GM19023 (cell line): Measurements from ENCODE around the gene ATXN7L2.

Source experiments
- ATAC-seq: cut with Tn5 transposase; IDR thresholded peaks from one replicate; pipeline ENCODE4 v1.9.1; 2021; ENCODE audit warnings: mild to moderate bottlenecking, moderate library complexity; ENCODE audit not compliant: unreplicated experiment

Gene ATXN7L2

DNA sequence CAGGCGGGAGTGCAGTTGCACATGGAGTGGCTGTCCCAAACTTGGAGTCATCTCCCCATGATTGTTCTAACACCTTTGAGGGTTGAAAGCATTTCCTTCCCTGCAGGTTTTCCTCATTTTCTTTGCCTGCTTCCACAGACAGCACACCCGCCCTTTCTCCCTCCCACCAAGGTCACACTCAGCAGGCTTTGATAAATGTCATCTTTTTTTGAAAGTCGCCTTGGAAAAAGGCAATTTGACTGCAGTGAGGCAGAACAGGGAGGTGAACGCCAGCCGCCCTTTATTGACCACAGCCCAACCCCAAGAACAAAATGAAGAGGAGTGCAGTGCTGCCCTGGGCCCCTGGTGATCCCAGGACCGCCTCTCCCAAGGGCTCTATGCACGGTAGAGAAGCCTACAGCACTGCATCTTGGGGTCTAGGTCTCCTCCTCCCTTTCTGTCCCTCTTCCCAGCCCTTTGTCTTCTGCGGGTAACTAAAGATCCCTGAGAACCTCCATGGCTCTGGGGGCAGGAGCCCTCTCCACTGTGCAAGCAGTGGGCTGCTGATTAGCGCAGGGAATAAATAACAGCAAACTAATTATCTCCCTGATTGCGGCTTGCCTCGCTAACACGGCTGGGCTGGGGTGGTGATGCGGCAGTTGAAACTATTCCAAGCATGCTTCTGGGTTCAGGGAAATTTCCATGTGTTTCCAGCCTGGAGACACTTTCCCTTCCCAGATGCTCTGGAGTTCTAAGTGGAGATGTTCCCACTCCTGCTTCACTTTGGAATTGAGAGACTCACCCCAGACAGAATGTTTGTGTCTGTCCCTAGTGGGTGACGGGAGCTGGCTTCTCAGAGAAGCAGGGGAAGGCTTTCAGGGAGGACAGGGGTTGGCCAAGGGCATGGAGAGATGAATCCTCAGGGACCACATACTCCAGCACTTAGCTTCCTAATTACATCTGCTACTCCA lies 37.6 kb downstream of the ATXN7L2 start:
- ATAC-seq = no peak

DNA sequence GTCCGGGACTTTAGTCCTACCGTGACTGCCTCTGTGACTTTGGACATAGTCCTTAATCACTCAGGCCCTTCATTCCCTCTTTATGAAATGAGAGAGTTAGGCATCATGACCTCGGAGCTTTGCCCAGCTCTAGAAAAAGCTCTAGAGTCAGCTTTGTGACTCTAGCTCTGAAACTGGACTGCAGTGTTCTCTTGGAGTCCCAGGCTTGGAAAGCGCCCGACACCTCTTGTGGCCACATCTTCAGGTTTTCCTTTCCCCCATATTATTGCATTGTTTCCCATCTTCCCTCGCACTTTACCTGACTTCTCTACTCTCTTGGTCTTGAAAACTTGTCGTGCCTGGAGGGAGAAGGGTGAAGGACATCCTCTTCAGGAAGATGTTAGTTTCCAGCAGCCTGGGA lies 38.3 kb downstream of the ATXN7L2 start:
- no peak for ATAC-seq

DNA sequence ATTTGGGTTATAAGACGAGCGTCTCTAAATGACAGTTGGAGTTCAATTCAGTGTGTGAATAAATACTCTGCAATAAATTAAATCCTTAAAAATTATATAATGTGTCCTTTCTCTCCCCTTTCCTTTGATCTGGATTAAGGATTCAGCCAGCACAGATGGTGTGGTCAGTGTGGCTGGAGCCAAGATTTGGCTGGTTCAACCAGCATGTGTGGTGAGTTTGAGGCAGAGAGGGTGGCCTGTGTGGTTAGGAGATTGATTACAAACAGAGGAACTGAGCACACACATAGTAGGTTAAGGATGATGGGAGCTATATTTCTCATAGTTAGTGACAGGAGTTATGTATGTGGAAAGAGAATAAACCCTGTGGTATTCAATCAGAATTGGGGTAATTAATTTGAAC lies 40.0 kb downstream of the ATXN7L2 start:
- ATAC-seq = no peak

DNA sequence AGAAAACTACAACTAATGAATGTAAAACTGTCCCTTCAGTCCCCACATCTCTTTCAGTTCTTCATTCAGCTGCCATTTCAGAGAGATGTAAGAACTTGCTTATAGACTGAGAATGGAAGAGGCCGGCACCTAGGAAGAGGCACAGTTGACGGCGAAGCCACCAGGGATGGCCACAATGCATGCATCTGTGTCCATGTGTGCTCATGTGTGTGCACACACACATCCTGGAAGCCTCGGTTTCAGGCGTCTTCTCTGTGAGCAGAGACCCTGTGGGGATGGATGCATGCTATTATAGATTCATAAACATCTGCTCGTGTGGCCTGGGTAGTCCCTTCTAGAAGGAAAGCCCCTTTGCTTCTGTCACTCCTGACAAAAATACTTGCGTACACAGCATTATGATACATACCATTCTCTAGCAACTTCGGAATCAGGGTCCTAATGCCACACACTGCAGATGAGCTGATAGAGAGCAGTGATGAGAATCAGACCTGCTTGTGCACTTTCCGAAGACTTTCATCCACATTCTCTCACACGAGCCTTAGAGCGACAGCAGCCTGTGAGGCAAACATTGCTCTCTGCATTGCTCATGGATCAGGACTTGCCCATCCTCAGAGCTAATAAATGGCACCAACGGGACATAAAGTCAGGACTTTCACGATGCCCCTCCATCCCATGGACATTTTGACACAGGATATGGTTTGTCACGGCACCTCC lies 43.5 kb downstream of the ATXN7L2 start:
- peak; percentile 72 for ATAC-seq

DNA sequence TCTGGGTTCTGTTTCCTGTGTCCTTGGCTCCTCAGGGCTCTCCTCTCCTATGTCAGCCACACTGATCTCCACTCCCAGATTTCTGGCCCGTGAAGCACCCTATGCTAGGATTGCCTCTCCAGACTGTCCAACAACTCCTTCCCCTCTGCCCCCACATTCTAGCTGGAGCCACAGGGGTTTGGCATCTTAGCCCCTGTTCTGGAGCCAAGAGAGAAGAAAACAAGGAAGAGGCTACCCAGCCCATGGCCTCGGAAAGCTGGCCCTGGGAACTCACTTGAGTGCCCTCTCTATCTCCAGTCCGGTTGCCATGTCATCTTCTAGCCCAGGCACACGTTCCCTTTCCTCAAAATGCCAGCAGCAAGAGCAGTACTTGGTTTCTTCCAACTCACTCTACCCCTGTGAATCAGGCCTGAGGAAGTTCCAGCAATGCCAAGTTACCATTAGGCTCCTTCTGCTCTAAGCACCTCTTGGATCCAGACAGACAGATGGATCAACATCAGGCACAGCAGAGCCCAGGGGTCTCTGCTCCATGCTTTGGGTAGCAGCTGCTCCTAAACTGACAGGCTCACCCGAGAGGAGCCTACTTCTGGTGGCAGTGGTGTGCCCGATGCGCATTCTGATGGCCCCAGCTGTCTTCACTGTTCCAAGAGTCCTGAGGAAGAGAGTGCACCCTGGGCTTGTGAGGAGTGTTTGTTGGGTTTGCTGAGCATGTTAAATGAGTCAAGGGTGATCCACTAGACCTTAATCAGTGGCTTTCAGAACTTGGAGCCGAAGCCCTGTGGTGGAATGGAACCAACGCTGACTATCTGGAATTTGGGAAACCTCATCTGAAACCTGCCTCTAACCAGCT lies 44.4 kb downstream of the ATXN7L2 start:
- no peak for ATAC-seq

DNA sequence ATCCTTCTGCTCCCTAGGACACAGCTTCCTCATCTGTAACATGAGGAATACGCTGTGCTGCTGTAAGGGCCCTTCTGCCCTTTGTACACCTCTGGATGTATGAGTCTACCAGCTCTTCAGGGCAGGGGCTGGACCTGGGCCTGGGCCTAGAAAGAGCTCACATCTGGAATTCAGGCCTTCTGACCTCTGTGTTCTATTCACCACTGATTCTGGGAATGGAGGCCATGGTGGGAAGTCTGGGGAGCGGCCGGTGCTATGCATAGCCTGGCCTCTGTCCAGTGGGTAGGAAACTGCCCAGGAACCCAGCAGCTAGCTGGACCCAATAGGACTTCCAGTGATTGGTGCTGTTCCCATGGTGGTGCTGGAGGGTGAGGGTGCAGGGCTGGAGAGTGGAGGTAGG lies 45.0 kb downstream of the ATXN7L2 start:
- ATAC-seq = no peak

DNA sequence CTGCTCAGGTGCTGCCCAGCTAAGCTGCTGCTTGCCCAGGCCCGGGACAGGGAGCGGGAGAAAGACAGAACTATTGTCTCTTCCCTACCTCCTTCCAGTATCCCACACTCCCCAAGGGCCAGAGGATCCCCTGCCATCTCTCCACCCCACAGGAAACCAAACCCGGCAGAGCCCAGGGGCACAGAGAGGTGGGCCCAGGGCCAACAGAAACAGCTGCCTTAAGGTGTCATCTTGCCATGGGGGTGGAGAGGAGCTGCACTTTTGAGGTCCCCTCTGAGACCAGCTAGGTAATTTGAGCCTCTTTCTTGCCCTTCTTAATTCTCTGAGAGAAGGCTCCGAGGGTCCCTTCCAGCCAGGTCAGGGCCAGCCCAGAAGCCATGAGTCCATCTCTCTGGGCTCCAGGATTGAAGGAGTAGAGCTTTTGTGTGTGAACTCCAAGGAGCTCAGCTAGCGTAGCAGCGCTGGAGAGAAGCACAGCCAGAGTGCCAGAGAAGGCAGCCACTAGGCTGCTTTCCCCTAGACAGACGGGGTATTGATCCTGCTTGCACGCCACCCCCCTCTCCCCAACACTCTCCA lies 46.3 kb downstream of the ATXN7L2 start:
- ATAC-seq = no peak

DNA sequence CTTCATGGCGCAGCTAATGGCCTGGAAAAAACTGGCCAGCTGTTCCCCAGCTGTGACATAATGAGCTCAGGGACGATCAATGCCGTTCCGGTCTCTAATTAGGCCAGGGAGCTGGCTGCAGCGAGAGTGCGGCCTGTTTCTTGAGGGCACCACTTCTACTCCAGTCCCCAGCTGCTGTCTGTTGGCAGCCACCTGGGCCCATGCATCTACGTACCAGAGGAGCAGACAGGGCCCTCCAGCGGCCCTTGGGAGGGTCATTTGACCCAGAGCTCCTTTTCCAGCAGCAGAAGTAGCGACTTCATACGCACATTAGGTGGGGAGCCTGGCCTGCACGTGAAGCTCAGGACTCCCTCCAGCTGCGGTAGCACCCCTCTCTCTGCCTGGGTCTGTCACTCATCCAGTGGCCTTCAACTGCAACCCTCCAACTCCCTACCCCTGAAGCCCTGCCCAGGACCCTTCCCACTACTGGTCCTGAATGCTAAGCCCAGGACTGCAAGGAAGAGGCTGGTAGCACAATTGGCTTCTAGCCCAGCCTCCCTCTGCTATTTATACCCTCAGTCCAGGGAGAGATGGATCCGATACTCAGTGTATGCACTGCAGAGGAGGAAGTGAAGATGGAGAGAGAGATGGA lies 46.9 kb downstream of the ATXN7L2 start:
- no peak for ATAC-seq

DNA sequence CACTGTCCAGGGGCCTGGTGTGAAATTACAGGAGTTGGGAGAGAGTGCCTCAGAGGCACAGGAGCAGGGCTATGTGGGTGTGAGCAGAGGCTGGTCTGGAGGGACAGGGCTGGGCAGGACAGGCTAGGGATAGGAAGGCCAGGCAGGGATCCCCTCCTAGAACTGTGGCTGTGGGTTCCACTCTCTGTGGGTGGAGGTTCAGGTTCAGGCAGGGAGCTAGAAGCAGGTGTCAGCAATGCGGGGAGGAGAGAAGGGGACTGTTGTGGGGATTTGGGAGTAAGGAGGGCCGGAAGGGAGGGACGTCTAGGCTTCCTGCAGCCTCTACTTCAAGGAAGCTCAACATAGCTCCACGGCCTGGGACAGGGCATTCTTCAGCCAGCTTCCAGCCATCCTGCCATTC lies 47.7 kb downstream of the ATXN7L2 start:
- ATAC-seq = no peak

DNA sequence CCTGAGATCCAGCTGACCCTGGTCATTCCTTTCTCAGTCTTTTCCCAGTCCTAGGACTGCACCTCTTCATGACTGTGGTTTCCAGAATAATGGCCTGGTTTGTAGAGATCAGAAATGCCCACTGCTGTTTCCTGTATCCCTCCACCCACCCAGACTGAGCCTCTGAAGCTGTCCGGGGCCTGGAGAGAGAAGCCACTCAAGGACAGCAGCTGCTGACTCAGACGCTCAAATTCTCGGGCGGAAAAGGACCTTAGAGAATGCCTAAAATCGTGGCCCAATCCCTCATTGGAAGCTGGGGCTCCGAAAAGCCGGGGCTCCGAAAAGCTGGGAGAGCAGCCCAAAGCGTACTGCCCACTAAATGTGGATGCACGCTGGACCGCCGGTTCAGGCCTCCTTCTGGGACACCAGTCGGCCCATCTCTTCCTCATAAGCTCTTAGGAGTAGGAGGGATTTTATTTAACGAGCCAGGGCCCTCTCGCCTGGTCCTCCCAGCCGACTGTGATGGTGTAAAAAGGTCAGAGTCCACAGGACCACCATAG lies 48.2 kb downstream of the ATXN7L2 start:
- ATAC-seq = no peak

DNA sequence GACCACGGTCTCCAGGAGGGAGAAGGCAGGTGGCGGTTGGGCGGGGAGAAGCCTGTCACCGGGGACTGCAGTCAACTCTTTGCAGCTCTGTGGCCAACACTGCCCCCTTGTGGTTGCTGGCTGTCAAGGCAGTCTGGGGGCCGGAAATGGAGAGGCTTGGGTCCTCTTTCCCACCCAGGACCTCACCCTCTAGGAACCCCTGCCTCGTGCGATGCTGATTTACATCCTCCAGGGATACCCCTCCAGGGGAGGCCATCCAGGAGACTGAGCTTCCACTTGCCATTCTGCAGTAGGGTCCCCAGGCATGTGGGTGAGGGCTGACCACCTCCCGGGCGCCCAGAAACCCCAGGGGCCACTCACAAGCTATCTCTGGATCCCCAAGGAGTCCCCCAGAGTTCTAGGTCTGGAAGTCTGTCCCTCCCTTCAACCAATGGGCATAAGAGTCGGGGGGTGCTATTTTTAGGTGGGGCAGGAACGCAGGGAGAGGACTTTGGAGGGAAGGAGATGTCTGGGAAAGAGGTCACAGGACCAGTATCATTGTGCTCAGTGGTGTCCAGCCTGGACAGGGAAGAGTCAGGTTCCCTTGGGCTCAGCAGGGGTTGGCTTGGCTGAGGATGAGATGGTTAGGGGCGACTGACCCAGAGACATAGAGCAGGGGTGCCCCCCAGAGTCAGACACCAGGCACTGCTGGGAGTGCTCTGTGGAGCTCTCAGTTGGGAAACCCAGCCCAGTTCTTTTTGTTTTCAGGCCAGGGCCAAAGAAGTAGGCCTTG lies 48.8 kb downstream of the ATXN7L2 start:
- peak; percentile 74 for ATAC-seq

DNA sequence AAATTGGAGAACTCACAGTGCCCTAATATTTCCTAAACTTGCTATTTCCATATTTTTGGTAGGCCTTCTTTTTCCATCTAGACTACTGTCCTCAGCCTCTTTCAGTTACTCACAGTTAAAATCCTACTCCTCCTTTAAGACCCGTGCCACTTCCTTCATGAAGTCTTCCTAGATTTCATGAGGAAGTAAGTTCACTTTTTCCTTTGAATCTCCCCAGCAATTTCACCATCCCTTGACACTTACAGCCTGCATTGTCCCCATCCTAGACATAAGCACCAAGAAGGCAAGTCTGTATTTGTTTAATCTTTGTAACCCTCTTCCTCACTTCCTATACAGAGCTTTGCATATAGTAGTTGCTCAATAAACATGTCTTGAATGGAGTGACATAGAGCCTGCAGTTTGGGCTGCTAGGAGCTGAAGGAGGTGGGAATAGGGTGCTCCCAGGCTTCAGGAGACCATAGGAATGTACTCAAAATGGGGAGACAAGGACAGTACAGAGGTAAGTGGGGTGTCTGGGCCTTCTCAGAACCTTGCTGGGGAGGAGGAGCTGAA lies 50.7 kb downstream of the ATXN7L2 start:
- ATAC-seq = no peak

DNA sequence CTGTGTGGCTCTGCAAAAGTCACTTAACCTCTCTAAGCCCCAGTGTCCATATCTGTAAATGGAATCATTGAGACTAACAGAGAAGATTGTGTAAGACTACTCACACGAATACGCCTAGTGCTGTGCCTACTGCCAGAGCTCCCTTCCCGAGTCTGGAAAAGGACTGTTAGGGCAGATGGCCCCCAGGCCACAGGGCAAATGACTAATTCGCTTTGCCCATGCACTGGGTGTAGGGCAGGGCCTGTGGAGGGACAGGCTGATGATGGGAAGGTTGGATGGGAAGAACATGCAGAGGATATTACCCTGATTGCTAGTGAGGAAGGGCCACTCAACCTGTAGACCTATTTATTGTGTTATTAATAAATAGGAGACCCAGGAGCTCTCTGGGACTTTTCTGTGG lies 51.8 kb downstream of the ATXN7L2 start:
- no peak for ATAC-seq

DNA sequence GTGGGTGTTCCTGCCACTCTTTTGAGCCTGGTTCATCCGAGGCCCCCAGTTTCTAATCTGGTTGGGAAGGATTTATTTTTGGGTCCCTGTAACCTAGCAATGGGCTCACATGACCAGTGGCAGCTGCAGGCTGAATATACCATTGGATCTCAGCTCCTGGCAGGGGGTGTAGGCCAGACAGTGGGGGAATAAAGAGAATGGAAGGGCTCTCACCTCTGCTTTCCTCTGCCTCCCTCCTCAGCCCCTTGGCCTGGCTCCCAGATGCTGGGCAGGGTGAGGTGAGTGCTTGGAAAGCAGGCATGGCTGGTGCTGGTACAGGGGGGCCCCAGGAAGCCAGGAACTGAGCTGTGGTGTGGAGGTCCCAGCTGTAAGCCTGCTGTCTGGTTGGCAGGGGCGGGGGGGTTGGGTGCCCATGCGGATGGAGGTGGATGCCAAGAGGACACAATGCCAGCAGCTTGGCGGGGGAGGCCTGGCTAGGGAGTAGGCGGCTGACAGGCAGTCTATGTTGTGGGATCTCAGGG lies 52.3 kb downstream of the ATXN7L2 start:
- no peak for ATAC-seq

DNA sequence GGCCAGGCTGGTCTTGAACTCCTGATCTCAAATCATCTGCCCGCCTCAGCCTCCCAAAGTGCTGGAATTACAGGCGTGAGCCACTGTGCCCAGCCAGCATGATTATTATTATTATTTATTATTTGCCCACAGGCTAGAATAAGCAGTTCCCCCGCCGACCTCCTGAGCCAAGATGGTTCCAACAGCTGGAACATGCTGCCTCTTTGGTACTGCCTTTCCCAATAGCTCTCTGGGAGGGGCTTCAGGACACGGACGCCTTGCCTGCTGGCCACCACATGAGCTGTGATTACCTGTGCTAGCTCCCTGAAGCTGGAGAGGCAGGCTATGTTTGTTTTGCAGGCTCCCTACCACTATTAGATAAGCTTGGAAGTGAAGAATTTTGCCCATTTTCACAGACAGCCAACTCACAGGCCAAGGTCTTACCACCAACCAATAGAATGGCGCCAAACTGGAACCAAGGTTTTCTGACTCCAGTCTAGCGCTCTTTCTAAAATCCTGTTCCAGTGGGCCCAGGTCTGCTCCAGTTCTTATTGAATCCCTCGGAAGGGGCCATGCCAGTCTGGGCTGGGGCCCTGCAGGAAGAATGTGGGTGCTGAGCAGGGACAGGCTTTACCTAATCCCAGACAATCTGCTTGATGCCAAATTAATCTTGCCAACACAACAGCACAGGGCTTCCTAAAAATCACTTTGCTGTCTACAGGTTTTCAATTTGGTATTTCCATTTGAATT lies 53.9 kb downstream of the ATXN7L2 start:
- ATAC-seq = no peak

DNA sequence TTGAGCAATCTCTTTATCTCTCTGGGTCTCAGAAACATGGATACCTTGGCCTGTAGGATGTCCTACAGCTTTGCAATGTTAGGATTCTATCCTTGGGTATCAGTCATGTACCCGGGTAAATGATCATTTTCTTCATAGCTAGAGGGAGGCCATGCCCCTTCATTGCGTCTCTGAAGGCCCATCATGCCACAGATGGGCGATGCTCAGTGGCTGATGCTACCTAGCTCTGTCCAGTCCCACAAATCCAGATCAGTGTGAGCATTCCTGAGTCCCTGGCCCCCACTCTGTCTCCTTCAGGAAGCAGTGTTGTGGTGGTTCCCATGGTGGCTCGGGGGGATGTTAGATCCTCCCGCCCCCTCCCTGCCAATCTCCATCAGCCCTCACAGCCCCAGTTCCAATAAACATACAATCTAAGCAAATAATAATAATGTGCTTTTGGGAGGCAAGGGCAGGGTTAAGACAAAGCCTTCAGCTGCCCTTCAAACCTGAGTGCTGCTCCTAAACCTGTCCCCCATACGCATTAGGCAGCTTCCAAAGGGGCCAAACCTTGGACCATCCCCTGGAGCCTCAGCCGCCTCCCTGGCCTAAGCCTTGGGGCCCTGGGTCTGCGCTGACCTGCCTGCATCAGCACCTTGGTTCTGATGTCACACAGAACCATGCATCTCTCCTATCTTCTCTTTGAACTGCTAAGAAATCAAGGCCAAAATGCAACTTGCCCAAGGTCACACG lies 55.3 kb downstream of the ATXN7L2 start:
- no peak for ATAC-seq

DNA sequence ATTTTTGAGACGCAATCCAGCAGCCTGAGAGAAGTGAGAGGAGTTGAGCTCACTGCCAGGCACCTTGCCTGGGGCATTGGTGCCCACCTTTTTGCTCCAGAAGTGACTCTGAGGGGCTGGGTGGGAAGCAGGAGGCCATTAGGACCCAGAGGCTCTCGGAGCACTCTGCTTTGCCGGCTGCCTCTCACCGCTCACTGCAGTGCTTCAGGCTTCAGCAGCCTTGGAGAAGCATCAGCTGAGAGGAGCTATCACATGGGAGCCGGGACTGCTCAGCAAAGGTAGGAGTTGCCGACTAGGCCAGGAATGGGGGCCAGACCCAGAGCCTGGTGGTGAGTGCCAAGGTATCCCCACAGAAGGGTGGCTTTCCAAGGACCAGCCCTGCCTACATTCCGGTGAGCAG lies 56.0 kb downstream of the ATXN7L2 start, which contains the start of gene GPR61:
TSS of gene GPR61 (plus strand) at position 197 of the 400 bp plus-strand sequence. CDS start 3,151 bp downstream, outside the sequence.
- no peak for ATAC-seq
